22Rv1 (cell line): ENCODE results near the gene EXD3.

Experiments used
- H3K27ac ChIP-seq: fragments of 450-650 bp; 2 replicates; pipeline ENCODE4 v1.5.1; 2017
- ZFX ChIP-seq: fragments of 450-650 bp; IDR thresholded peaks from 2 replicates; pipeline ENCODE4 v1.6.1; 2017; ENCODE audit warnings: antibody characterized with exemption, borderline replicate concordance
- TF ChIP-seq, protein P1 (sequence below): fragments of 450-650 bp; IDR thresholded peaks from 2 replicates; pipeline ENCODE4 v1.5.1; 2017; ENCODE audit warnings: mild to moderate bottlenecking

EXD3 gene

DNA sequence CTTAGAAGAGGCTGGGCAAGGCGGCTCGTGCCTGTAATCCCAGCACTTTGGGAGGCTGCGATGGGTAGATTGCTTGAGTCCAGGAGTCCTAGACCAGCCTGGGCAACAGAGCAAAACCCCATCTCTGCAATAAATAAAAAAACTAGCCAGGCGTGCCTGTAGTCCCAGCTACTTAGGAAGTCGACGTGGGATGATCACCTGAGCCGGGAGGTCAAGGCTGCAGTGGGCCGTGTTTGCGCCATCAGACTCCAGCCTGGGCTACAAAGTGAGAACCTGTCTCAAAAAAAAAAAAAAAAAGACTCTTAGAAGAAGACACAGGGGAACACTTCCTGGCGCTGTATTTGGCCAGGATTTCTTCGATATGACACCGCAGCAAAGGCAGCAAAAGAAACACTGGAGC, 97.2 kb downstream of the EXD3 start:
- no peak overlapping the region for H3K27ac ChIP-seq
- TF ChIP-seq, protein P1, sequence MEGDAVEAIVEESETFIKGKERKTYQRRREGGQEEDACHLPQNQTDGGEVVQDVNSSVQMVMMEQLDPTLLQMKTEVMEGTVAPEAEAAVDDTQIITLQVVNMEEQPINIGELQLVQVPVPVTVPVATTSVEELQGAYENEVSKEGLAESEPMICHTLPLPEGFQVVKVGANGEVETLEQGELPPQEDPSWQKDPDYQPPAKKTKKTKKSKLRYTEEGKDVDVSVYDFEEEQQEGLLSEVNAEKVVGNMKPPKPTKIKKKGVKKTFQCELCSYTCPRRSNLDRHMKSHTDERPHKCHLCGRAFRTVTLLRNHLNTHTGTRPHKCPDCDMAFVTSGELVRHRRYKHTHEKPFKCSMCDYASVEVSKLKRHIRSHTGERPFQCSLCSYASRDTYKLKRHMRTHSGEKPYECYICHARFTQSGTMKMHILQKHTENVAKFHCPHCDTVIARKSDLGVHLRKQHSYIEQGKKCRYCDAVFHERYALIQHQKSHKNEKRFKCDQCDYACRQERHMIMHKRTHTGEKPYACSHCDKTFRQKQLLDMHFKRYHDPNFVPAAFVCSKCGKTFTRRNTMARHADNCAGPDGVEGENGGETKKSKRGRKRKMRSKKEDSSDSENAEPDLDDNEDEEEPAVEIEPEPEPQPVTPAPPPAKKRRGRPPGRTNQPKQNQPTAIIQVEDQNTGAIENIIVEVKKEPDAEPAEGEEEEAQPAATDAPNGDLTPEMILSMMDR, result no peak
- no peak for TF ChIP-seq ZFX

DNA sequence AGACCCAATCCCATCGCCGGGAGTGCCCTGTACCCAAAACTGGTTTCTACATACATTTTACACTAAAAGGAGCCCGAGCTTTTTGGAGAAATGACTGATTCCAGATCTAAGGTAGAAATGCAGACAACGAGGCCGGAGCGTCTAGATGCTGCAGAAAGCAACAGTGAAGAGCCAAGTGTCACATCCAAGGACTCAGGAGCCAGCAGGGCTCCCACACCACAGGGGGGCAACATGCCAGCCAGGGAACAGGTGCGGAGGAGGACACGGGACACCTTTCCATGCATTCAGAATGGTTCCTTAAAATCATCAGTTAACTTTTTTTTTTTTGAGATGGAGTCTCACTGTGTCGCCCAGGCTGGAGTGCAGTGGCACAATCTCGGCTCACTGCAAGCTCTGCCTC, 97.8 kb downstream of the EXD3 start:
- H3K27ac ChIP-seq, result no peak overlapping the region
- TF ChIP-seq, protein P1, result no peak
- no peak for TF ChIP-seq ZFX

DNA sequence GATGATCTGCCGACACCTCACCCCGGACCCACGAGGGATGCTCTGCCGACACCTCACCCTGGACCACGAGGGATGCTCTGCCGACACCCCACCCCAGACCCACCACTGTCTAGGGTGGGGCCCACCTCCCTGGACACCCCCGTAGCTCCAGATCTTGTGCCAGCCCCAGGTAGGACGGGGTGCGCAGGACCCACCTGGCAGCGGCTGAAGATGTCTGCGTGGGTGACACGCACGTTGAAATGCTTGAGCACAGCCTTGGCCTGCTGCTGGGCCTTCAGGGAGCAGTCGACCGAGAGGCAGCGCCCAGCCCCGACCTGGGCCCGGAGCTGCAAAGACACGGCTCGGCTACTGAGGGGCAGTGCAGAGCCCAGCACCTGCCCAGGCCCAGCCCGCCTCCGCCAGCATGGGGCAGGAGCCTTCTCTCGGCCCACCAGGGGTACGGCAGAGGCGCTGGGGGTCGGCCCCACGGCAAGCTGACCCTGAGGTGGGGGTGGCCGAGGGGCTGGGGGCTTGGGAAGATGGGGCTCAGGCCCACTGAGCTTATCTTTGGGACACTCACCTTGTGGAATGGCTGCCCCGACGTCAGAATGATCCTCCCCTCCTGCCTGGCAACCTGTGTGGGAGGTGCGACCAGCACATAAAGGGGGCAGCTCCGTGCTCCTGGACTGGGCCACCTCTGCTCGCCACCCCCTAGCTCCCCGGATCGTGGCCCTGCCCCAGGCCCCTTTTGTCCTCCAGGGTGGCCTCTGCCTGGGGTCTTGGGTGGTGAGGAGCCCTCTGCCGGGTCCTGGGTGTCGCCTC, 99.2 kb downstream of the EXD3 start:
- TF ChIP-seq, protein P1, result no peak
- no peak for TF ChIP-seq ZFX
- H3K27ac ChIP-seq, result no peak overlapping the region

DNA sequence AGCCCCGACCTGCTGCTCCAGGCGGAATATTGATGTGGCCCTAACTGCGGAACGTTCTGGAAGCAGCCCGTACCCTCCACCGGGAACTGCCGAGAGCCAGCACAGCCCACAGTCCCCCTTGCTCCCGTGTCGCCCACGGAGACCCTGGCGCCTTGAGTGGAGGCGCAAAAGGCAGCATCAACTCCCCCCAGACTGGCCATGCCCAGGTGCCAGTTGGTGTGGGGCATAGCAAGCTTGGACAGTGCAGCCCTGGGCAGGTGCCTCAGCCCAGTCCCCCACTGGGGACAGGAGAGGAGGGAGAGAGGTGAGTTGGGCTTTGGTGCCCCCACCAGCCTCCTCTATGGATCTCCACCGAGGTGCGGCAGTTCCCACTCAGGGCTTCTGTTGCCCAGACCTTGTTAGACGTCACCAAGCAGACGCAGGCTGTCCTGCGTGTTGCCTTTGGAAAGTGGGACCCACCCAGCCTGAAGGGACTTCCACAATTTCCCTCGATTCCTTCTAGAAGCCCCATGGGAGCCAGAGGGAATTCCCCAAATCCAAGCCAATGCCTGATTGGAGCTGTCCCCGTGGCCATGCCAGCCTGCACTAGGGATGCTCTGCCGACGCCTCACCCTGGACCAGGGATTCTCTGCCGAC, 101.1 kb downstream of the EXD3 start:
- TF ChIP-seq ZFX, result no peak
- TF ChIP-seq, protein P1, result no peak
- no peak overlapping the region for H3K27ac ChIP-seq

DNA sequence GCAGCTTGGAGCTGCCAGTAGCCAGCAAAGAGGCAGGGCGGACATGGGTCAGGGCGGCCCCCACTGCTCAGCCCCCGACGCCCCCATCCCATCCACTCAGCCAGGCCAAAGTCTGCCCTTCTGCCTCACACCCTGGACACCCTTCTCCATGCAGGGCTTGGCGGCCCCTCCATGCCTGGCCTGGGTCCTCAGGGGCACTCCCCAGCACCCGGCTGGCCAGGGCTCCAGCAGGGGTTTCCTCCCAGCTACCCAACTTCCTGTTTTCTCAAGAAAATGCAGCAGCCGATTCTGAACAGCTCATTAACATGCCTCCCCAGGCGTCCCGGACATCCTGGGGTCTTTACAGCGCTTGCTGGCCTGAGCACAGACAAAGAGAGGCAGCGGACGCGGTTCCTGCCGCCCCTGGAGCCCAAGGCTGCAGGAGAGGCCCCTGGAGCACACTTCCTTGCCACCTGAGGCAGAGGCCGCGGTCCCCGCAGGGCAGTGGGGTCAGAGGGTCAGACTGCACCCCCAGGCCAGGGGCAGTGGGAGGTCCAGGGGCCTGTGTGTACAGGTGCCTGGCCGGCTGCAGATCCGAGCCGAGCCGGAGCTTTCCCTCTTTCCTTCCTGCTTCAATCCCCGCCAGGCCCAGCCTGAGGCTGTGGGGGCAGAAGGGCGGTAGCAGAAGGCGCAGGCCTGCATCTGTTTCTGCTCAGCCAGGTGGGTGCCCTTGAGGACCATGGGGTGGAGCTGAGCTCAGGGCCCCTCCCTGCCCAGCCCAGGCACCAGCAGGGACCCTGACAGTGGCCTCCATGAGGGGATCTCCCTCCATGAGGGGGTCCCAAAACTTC, 102.2 kb downstream of the EXD3 start:
- no peak overlapping the region for H3K27ac ChIP-seq
- TF ChIP-seq, protein P1, result no peak
- no peak for TF ChIP-seq ZFX

DNA sequence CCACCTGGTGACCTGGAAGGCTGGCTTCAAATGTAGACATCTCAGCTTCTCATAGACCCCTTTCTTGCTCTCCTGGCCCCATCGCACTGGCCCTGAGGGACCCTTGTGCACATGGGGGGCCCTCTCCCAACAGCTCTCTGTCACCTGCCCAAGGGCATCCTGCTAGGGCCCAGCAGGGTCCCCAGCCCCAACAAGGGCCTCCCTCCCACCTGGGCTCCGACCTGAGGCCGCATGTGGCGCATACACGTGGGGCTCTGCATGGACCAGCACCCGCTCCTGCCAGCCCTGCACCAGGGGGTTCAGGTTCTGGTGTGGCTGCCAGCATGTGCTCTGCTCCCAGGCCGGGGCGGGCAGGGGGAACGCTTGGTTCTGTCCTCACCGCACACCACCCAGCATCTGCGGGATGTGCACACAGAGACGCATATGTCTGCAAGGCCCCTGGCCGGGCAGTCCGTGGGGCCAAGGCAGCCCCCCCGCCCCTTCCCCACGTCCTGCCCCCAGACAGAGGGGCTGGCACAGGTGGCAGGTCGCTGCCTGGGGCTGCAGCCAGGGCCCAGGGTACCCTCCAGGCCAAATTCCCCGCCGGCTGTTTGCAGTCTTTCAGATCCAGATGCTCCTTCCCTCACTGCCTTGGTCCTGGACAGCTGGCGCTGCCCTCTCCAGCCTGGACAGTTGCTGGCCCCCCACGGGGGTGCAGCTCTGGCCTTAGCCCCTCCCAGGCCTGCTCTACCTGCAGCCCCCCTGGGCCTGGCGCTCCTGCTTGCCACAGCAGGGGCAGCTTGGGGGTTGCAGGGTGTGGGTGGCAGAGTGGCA, 103.0 kb downstream of the EXD3 start:
- H3K27ac ChIP-seq, result no peak overlapping the region
- no peak for TF ChIP-seq ZFX
- TF ChIP-seq, protein P1, result no peak
